Measurements from ENCODE around the gene MSI2. TPM values are rescaled to one million over a fixed set of nuclear protein-coding genes. Genes with fewer than 3 reads are reported as not detected.

The MSI2 gene
- total RNA-seq, 4 donors from 2014 or later = 60.7 to 101 (median 70.9) TPM

- TF ChIP-seq CTCF (IDR thresholded peaks at IDR 0.05) = no peak
- no peak for DNase-seq
- no peaks in the 10 kb centered on the region for H3K27me3 ChIP-seq
- H3K4me3 ChIP-seq (replicated peaks in 1 of 3) = no peak overlapping the region
- H3K36me3 ChIP-seq = no peaks in the 10 kb centered on the region
- H3K27ac ChIP-seq = no peak overlapping the region
- peaks cover 0 to 20% of the 10 kb centered on the region in 2 donors for H3K4me1 ChIP-seq
- WGBS, 2 donors = 95 to 100% methylated on average over 1 of the region's 1 CpG
- H3K9me3 ChIP-seq = no peaks in the 10 kb centered on the region
- intact Hi-C loops (cut with DNase I) = no loop called here
These were observed 72.0 kb downstream of the MSI2 start for GRCh38 chr17:57328109-57328882.

GRCh38 chr17:57329380-57330214 lies 73.3 kb downstream of the MSI2 start:
- intact Hi-C loops (cut with DNase I) = no loop called here
- H3K27me3 ChIP-seq = no peaks in the 10 kb centered on the region
- DNase-seq = no peak
- H3K27ac ChIP-seq = peak overlapping the region in 1 of 3 donors; percentile 25
- no peaks in the 10 kb centered on the region for H3K36me3 ChIP-seq
- H3K9me3 ChIP-seq = no peaks in the 10 kb centered on the region
- TF ChIP-seq POLR2A (IDR thresholded peaks at IDR 0.05) (no peak), CTCF (IDR thresholded peaks at IDR 0.05) (no peak)
- 68% methylated on average over 9 of the region's 9 CpGs for WGBS, 2 donors
- H3K4me3 ChIP-seq (replicated peaks in 1 of 3) = no peak overlapping the region
- peaks cover 0 to 14% of the 10 kb centered on the region in 2 donors for H3K4me1 ChIP-seq

- no peak overlapping the region for H3K27ac ChIP-seq
- H3K9me3 ChIP-seq = no peaks in the 10 kb centered on the region
- intact Hi-C loops (cut with DNase I) = no loop called here
- 94 to 95% methylated on average over 6 of the region's 6 CpGs for WGBS, 2 donors
- H3K36me3 ChIP-seq = no peaks in the 10 kb centered on the region
- no peak for TF ChIP-seq POLR2A (IDR thresholded peaks at IDR 0.05)
- no peak overlapping the region for H3K4me3 ChIP-seq (replicated peaks in 1 of 3)
- H3K27me3 ChIP-seq = no peaks in the 10 kb centered on the region
- no peak for DNase-seq
- peaks cover 0 to 11% of the 10 kb centered on the region in 2 donors for H3K4me1 ChIP-seq
These were observed 74.3 kb downstream of the MSI2 start for GRCh38 chr17:57330587-57330986.

GRCh38 chr17:57331423-57331822 lies 75.1 kb downstream of the MSI2 start:
- WGBS, 2 donors = 93 to 94% methylated on average over 9 of the region's 9 CpGs

GRCh38 chr17:57332501-57332900 lies 76.2 kb downstream of the MSI2 start:
- no peak overlapping the region for H3K4me3 ChIP-seq (replicated peaks in 1 of 3)
- H3K27me3 ChIP-seq = no peaks in the 10 kb centered on the region
- peaks cover 0 to 18% of the 10 kb centered on the region in 2 donors for H3K4me1 ChIP-seq
- DNase-seq = no peak
- no peaks in the 10 kb centered on the region for H3K9me3 ChIP-seq
- no peak overlapping the region for H3K27ac ChIP-seq
- intact Hi-C loops (cut with DNase I) = no loop called here
- no peaks in the 10 kb centered on the region for H3K36me3 ChIP-seq
- WGBS, 2 donors = 87 to 90% methylated on average over 5 of the region's 5 CpGs
- TF ChIP-seq CTCF (IDR thresholded peaks at IDR 0.05) (no peak), POLR2A (IDR thresholded peaks at IDR 0.05) (no peak)

More at GRCh38 chr17:57331423-57331822, 75.1 kb downstream of the MSI2 start:
- H3K9me3 ChIP-seq = no peaks in the 10 kb centered on the region
- no peaks in the 10 kb centered on the region for H3K36me3 ChIP-seq
- H3K4me1 ChIP-seq = peaks cover 0 to 11% of the 10 kb centered on the region in 2 donors
- intact Hi-C loops (cut with DNase I) = no loop called here
- H3K27me3 ChIP-seq = no peaks in the 10 kb centered on the region
- H3K4me3 ChIP-seq (replicated peaks in 1 of 3) = no peak overlapping the region
- no peak for DNase-seq
- no peak overlapping the region for H3K27ac ChIP-seq
- TF ChIP-seq POLR2A (IDR thresholded peaks at IDR 0.05) (no peak), CTCF (IDR thresholded peaks at IDR 0.05) (no peak)

Measured in thyroid gland (tissue), 4 donors.